Measurements from ENCODE around the gene CALB2.

DNA sequence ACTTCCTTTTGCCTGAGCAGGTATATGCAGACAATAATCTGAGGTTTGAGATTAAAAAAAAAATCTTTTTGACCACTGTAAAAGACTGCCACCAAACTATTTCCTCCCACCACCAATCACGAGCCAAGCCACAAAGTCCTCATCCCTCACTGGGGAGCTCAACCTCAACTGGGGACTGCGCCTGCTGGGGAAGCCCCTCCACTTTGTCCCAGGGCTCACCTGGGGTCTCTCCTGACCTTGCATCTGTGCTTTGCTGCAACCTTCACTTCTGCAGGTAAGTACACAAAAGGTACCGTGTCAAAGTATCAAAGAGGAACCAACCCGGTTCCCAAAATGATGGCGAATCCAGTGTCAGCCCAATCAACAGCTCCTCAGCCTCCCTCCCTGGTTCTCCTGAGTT lies 47.8 kb downstream of the CALB2 start:
- TF ChIP-seq, protein P1, sequence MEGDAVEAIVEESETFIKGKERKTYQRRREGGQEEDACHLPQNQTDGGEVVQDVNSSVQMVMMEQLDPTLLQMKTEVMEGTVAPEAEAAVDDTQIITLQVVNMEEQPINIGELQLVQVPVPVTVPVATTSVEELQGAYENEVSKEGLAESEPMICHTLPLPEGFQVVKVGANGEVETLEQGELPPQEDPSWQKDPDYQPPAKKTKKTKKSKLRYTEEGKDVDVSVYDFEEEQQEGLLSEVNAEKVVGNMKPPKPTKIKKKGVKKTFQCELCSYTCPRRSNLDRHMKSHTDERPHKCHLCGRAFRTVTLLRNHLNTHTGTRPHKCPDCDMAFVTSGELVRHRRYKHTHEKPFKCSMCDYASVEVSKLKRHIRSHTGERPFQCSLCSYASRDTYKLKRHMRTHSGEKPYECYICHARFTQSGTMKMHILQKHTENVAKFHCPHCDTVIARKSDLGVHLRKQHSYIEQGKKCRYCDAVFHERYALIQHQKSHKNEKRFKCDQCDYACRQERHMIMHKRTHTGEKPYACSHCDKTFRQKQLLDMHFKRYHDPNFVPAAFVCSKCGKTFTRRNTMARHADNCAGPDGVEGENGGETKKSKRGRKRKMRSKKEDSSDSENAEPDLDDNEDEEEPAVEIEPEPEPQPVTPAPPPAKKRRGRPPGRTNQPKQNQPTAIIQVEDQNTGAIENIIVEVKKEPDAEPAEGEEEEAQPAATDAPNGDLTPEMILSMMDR (conservative IDR thresholded peaks at IDR 0.05; ENCODE audit: low read depth in 2 of 2): no peak
- TF ChIP-seq EZH2phosphoT487 (IDR thresholded peaks at IDR 0.05; ENCODE audit: unreplicated experiment) (no peak), EZH2 (IDR thresholded peaks at IDR 0.05; ENCODE audit: low read depth, unreplicated experiment) (no peak), POLR2AphosphoS5 (IDR thresholded peaks at IDR 0.05; ENCODE audit: low read depth) (no peak), ZNF331 (CRISPR knock-in tag; IDR thresholded peaks at IDR 0.05; ENCODE audit: low read depth) (no peak), JUNB (IDR thresholded peaks at IDR 0.05; ENCODE audit: unreplicated experiment) (no peak), CREB1 (CRISPR knock-in tag; IDR thresholded peaks at IDR 0.05; ENCODE audit: low read depth) (no peak), NANOG (IDR thresholded peaks at IDR 0.05; ENCODE audit: borderline replicate concordance) (no peak), STAT1 (IDR thresholded peaks at IDR 0.05; ENCODE audit: unreplicated experiment) (no peak), ZNF114 (CRISPR knock-in tag; IDR thresholded peaks at IDR 0.05) (no peak)
- TF ChIP-seq, protein P2, sequence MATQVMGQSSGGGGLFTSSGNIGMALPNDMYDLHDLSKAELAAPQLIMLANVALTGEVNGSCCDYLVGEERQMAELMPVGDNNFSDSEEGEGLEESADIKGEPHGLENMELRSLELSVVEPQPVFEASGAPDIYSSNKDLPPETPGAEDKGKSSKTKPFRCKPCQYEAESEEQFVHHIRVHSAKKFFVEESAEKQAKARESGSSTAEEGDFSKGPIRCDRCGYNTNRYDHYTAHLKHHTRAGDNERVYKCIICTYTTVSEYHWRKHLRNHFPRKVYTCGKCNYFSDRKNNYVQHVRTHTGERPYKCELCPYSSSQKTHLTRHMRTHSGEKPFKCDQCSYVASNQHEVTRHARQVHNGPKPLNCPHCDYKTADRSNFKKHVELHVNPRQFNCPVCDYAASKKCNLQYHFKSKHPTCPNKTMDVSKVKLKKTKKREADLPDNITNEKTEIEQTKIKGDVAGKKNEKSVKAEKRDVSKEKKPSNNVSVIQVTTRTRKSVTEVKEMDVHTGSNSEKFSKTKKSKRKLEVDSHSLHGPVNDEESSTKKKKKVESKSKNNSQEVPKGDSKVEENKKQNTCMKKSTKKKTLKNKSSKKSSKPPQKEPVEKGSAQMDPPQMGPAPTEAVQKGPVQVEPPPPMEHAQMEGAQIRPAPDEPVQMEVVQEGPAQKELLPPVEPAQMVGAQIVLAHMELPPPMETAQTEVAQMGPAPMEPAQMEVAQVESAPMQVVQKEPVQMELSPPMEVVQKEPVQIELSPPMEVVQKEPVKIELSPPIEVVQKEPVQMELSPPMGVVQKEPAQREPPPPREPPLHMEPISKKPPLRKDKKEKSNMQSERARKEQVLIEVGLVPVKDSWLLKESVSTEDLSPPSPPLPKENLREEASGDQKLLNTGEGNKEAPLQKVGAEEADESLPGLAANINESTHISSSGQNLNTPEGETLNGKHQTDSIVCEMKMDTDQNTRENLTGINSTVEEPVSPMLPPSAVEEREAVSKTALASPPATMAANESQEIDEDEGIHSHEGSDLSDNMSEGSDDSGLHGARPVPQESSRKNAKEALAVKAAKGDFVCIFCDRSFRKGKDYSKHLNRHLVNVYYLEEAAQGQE (IDR thresholded peaks at IDR 0.05; ENCODE audit: unreplicated experiment): no peak
- TF ChIP-seq, protein P3, sequence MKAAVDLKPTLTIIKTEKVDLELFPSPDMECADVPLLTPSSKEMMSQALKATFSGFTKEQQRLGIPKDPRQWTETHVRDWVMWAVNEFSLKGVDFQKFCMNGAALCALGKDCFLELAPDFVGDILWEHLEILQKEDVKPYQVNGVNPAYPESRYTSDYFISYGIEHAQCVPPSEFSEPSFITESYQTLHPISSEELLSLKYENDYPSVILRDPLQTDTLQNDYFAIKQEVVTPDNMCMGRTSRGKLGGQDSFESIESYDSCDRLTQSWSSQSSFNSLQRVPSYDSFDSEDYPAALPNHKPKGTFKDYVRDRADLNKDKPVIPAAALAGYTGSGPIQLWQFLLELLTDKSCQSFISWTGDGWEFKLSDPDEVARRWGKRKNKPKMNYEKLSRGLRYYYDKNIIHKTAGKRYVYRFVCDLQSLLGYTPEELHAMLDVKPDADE (IDR thresholded peaks at IDR 0.05): no peak
- TF ChIP-seq, protein P4, sequence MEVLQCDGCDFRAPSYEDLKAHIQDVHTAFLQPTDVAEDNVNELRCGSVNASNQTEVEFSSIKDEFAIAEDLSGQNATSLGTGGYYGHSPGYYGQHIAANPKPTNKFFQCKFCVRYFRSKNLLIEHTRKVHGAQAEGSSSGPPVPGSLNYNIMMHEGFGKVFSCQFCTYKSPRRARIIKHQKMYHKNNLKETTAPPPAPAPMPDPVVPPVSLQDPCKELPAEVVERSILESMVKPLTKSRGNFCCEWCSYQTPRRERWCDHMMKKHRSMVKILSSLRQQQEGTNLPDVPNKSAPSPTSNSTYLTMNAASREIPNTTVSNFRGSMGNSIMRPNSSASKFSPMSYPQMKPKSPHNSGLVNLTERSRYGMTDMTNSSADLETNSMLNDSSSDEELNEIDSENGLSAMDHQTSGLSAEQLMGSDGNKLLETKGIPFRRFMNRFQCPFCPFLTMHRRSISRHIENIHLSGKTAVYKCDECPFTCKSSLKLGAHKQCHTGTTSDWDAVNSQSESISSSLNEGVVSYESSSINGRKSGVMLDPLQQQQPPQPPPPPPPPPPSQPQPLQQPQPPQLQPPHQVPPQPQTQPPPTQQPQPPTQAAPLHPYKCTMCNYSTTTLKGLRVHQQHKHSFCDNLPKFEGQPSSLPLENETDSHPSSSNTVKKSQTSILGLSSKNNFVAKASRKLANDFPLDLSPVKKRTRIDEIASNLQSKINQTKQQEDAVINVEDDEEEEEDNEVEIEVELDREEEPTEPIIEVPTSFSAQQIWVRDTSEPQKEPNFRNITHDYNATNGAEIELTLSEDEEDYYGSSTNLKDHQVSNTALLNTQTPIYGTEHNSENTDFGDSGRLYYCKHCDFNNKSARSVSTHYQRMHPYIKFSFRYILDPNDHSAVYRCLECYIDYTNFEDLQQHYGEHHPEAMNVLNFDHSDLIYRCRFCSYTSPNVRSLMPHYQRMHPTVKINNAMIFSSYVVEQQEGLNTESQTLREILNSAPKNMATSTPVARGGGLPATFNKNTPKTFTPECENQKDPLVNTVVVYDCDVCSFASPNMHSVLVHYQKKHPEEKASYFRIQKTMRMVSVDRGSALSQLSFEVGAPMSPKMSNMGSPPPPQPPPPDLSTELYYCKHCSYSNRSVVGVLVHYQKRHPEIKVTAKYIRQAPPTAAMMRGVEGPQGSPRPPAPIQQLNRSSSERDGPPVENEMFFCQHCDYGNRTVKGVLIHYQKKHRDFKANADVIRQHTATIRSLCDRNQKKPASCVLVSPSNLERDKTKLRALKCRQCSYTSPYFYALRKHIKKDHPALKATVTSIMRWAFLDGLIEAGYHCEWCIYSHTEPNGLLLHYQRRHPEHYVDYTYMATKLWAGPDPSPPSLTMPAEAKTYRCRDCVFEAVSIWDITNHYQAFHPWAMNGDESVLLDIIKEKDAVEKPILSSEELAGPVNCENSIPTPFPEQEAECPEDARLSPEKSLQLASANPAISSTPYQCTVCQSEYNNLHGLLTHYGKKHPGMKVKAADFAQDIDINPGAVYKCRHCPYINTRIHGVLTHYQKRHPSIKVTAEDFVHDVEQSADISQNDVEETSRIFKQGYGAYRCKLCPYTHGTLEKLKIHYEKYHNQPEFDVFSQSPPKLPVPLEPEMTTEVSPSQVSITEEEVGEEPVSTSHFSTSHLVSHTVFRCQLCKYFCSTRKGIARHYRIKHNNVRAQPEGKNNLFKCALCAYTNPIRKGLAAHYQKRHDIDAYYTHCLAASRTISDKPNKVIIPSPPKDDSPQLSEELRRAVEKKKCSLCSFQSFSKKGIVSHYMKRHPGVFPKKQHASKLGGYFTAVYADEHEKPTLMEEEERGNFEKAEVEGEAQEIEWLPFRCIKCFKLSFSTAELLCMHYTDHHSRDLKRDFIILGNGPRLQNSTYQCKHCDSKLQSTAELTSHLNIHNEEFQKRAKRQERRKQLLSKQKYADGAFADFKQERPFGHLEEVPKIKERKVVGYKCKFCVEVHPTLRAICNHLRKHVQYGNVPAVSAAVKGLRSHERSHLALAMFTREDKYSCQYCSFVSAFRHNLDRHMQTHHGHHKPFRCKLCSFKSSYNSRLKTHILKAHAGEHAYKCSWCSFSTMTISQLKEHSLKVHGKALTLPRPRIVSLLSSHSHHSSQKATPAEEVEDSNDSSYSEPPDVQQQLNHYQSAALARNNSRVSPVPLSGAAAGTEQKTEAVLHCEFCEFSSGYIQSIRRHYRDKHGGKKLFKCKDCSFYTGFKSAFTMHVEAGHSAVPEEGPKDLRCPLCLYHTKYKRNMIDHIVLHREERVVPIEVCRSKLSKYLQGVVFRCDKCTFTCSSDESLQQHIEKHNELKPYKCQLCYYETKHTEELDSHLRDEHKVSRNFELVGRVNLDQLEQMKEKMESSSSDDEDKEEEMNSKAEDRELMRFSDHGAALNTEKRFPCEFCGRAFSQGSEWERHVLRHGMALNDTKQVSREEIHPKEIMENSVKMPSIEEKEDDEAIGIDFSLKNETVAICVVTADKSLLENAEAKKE (CRISPR knock-in tag; IDR thresholded peaks at IDR 0.05): no peak
